Lung (tissue), 12 donors: ENCODE results near the gene ZSWIM4. TPM values are rescaled to one million over a fixed set of nuclear protein-coding genes. Genes with fewer than 3 reads are reported as not detected.
"Not testable (repeated sequence)": the region's sequence is repeated elsewhere in the genome, so short reads cannot be mapped to it uniquely, and the experiment has no call there.

Source experiments
- ATAC-seq: fragments of 200-7000 bp; cut with Tn5 transposase; one replicate; pipeline ENCODE4 v1.9.1; 2020; ENCODE audit warnings: moderate number of reproducible peaks; ENCODE audit not compliant: insufficient read depth, low FRiP score
- DNase-seq, 3 donors: peaks; one replicate each; pipeline ENCODE4 v3.0.0-alpha.2; 2013 to 2017
- H3K27ac ChIP-seq, 2 donors: one replicate each; pipeline ENCODE4 v1.5.1; 2013; ENCODE audit warnings: mild to moderate bottlenecking in 2 of 2, moderate library complexity in 2 of 2, control low read depth in 1 of 2, inconsistent platforms in 1 of 2, low read depth in 1 of 2, low read length in 1 of 2
- H3K27me3 ChIP-seq, 3 donors: one replicate each; pipeline ENCODE4 v1.5.1; 2013; ENCODE audit warnings: low read length in 2 of 3; ENCODE audit not compliant: control insufficient read depth in 3 of 3, insufficient read depth in 3 of 3
- H3K36me3 ChIP-seq, 4 donors: one replicate each; pipeline ENCODE4 v1.5.1; 2013; ENCODE audit warnings: low read length in 4 of 4, mild to moderate bottlenecking in 1 of 4, moderate library complexity in 1 of 4; ENCODE audit not compliant: control insufficient read depth in 4 of 4, insufficient read depth in 4 of 4
- H3K4me1 ChIP-seq, 5 donors: one replicate each; pipeline ENCODE4 v1.5.1; 2013; ENCODE audit warnings: low read length in 5 of 5, mild to moderate bottlenecking in 2 of 5, moderate library complexity in 1 of 5; ENCODE audit not compliant: control insufficient read depth in 5 of 5, insufficient read depth in 5 of 5
- H3K4me3 ChIP-seq: one replicate; pipeline ENCODE4 v1.5.1; 2013; ENCODE audit warnings: mild to moderate bottlenecking, control low read depth, moderate library complexity
- H3K9ac ChIP-seq, 2 donors: one replicate each; pipeline ENCODE4 v1.5.1; 2013; ENCODE audit warnings: low read length in 2 of 2, control low read depth in 1 of 2; ENCODE audit not compliant: insufficient read depth in 1 of 2
- H3K9me3 ChIP-seq, 4 donors: one replicate each; pipeline ENCODE4 v1.5.1; 2013; ENCODE audit warnings: low read length in 3 of 4, mild to moderate bottlenecking in 1 of 4, moderate library complexity in 1 of 4; ENCODE audit not compliant: control insufficient read depth in 4 of 4, insufficient read depth in 3 of 4
- WGBS, 2 donors: extraction: QIAGEN DNeasy Blood & Tissue Kit; methylation state at CpG; one replicate each; pipeline ENCODE4 v1.1.7; 2013; 5-methylcytosine and 5-hydroxymethylcytosine counted together
- polyA plus RNA-seq, 2 donors: library from polyadenylated mRNA; stranded (reverse); fragments of 200-250 nt; gene quantifications; one replicate each; pipeline ENCODE4 v1.2.1, GENCODE V29; 2013
- total RNA-seq, 2 donors: library from RNA; depleted of rRNA in 1 of 2; stranded (reverse); fragments of >200 nt in 1 of 2; gene quantifications; one replicate each; pipeline ENCODE4 v1.2.1, GENCODE V29; 2014 to 2021
- TF ChIP-seq, protein P1 (sequence below): IDR thresholded peaks from 2 replicates; pipeline ENCODE4 v1.5.1; 2012; ENCODE audit warnings: mild to moderate bottlenecking; ENCODE audit errors: control extremely low read depth, extremely low read depth
- donor health status: control.
- donor health status: control.
- donor health status: Bipolar disorder and iron deficiency.
- donor health status: healthy.
- donor health status: DM: yes; HTN: yes; CAD: no.

ZSWIM4 gene
- total and polyA plus RNA-seq, 4 donors: 3.7 to 10.5 (median 8.8) TPM

- Histone ChIP-seq H3K36me3 (no peaks in the 10 kb centered on the region), H3K4me3 (no peak overlapping the region), H3K27ac (peak overlapping the region in 1 of 2 donors; percentile 62), H3K4me1 (peaks cover 0 to 8% (median 3%) of the 10 kb centered on the region in 5 donors), H3K27me3 (no peaks in the 10 kb centered on the region), H3K9ac (no peak overlapping the region), H3K9me3 (no peaks in the 10 kb centered on the region)
- TF ChIP-seq, protein P1, sequence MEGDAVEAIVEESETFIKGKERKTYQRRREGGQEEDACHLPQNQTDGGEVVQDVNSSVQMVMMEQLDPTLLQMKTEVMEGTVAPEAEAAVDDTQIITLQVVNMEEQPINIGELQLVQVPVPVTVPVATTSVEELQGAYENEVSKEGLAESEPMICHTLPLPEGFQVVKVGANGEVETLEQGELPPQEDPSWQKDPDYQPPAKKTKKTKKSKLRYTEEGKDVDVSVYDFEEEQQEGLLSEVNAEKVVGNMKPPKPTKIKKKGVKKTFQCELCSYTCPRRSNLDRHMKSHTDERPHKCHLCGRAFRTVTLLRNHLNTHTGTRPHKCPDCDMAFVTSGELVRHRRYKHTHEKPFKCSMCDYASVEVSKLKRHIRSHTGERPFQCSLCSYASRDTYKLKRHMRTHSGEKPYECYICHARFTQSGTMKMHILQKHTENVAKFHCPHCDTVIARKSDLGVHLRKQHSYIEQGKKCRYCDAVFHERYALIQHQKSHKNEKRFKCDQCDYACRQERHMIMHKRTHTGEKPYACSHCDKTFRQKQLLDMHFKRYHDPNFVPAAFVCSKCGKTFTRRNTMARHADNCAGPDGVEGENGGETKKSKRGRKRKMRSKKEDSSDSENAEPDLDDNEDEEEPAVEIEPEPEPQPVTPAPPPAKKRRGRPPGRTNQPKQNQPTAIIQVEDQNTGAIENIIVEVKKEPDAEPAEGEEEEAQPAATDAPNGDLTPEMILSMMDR: no peak
- WGBS, 2 donors: 44 to 58% methylated on average over 8 of the region's 8 CpGs
- no peak for DNase-seq
- ATAC-seq: no peak
Measured at GRCh38 chr19:13790354-13790753, 4.9 kb upstream of the ZSWIM4 start.

DNA sequence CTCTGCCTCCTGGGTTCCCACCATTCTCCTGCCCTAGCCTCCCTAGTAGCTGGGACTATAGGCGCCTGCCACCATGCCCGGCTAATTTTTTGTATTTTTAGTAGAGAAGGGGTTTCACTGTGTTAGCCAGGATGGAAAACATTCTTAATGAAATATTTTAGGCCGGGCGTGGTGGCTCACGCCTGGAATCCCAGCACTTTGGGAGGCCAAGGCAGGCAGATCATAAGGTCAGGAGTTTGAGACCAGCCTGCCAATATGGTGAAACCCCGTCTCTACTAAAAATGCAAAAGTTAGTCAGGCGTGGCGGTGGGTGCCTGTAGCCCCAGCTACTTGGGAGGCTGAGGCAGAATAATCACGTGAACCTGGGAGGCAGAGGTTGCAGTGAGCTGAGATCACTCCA is 1.9 kb upstream of the ZSWIM4 start:
- not testable (repeated sequence) for H3K27me3 ChIP-seq, H3K4me3 ChIP-seq, H3K36me3 ChIP-seq, ATAC-seq, DNase-seq, H3K9me3 ChIP-seq, H3K27ac ChIP-seq, H3K9ac ChIP-seq
- 84 to 90% methylated on average over 9 of the region's 9 CpGs for whole genome bisulfite sequencing, 2 donors
- peaks cover 4 to 23% (median 7%) of the 10 kb centered on the region in 5 donors for H3K4me1 ChIP-seq

DNA sequence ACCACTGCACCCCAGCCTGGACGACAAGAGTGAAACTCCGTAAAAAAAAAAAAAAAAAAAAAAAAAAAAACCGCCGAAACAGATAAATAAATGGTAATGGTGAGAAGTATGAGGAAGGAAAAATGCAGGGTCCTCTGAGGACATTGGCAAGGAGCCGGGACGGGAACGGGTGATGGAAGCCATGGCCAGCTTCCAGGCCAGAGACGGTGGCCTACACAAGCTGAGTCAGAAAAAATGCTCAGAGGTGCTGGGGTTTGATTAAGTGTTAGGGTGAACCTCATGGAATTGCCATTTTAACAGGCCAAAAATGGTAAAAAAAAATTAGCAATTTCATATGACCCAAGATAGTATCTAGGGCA is 866 bp upstream of the ZSWIM4 start:
- ATAC-seq (no peak), DNase-seq (peak; percentile 95 to 97 (median 95))
- no peaks in the 10 kb centered on the region for H3K9me3 ChIP-seq
- TF ChIP-seq, protein P1: no peak
- H3K36me3 ChIP-seq: no peaks in the 10 kb centered on the region
- peak overlapping the region; percentile 21 to 68 for H3K9ac ChIP-seq
- peaks cover 4 to 23% (median 7%) of the 10 kb centered on the region in 5 donors for H3K4me1 ChIP-seq
- peak overlapping the region; percentile 90 to 95 for H3K27ac ChIP-seq
- no peaks in the 10 kb centered on the region for H3K27me3 ChIP-seq
- H3K4me3 ChIP-seq: peak overlapping the region; percentile 3
- 0 to 3% methylated on average over 8 of the region's 8 CpGs for WGBS, 2 donors

DNA sequence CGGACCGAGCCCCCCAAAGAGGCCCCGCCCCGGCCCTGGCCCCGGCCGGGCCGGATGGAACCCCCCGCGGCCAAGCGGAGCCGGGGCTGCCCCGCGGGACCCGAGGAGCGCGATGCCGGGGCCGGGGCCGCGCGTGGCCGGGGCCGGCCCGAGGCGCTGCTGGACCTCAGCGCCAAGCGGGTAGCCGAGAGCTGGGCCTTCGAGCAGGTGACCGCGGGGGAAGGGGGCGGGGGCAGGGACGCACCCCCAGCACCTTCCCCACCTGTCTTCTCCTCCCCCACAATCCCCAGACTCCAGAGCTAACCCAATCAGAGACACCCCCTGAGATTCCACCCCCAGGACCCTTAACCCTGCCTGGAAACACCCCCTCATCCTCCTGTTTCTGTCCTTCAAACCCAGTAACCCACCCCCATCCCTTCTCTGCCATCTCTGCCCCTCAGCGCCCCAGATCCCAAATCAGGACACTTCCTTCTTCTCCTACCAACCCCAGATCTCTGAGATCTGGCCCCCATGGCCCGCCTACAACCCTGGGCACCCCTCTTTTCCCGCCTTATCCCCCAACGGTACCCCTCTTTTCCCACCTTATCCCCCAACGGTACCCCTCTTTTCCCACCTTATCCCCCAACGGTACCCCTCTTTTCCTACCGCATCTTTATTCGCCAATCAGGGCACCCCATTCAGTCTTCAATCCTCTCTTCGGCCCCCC is 505 bp downstream of the ZSWIM4 start:
- peak; percentile 21 to 33 (median 28) for DNase-seq
- H3K9ac ChIP-seq: peak overlapping the region; percentile 37 to 65
- WGBS, 2 donors: 3 to 8% methylated on average over 12 to 42 of the region's 42 CpGs
- H3K27ac ChIP-seq: peak overlapping the region; percentile 82 to 92
- TF ChIP-seq, protein P1: no peak
- no peaks in the 10 kb centered on the region for H3K27me3 ChIP-seq
- ATAC-seq: no peak
- no peaks in the 10 kb centered on the region for H3K36me3 ChIP-seq
- H3K4me1 ChIP-seq: peaks cover 4 to 23% (median 7%) of the 10 kb centered on the region in 5 donors
- no peaks in the 10 kb centered on the region for H3K9me3 ChIP-seq
- H3K4me3 ChIP-seq: peak overlapping the region; percentile 79
